ENCODE data around the gene SNX13.

SNX13 gene

DNA sequence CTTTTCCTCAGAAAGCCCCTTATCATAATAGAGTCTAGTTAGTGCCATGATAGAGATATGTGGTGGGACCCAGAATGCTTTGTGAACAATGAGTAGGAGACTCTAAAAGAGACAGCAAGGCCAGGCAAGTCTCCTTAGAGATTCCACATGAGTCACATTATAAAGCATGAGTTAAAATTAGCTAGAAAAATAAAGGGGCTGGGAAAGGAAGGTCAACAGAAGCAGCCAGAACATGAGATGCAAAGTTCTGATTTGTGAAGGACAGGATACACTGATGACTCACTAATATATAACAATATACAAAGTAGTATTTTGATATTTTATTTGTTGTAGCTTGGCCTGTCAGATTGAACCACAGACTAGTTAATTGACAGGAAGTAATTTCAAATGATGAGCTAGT is 25.3 kb upstream of the SNX13 start:
- H2AFZ ChIP-seq (ENCODE audit: low read length) = no peak overlapping the region
- H3K9ac ChIP-seq (ENCODE audit: low read length) = no peak overlapping the region
- H3K79me2 ChIP-seq (ENCODE audit: insufficient read depth, low read length) = no peaks in the 10 kb centered on the region
- no peak overlapping the region for H3K4me3 ChIP-seq (ENCODE audit: low read depth, low read length, poor library complexity, severe bottlenecking)
- H3F3A ChIP-seq (ENCODE audit: insufficient read depth, low read length) = no peaks in the 10 kb centered on the region
- H3K36me3 ChIP-seq (ENCODE audit: insufficient read depth, low read length) = no peaks in the 10 kb centered on the region
- H3K27me3 ChIP-seq (ENCODE audit: insufficient read depth, low read length) = no peaks in the 10 kb centered on the region
- no peak overlapping the region for H3K27ac ChIP-seq (ENCODE audit: low read depth, low read length, poor library complexity, severe bottlenecking)
- H3K9me2 ChIP-seq (ENCODE audit: low read depth, low read length) = no peaks in the 10 kb centered on the region
- H4K20me1 ChIP-seq (ENCODE audit: insufficient read depth, low read length) = no peaks in the 10 kb centered on the region
- TF ChIP-seq EZH2 (IDR thresholded peaks at IDR 0.05; ENCODE audit: borderline replicate concordance, low read length) (no peak), CTCF (IDR thresholded peaks at IDR 0.05; ENCODE audit: low read length) (no peak)
- H3K4me1 ChIP-seq (ENCODE audit: insufficient read depth, low read length, severe bottlenecking) = no peaks in the 10 kb centered on the region
- no peak overlapping the region for H3K4me2 ChIP-seq (ENCODE audit: low read length)
- H3K9me3 ChIP-seq (ENCODE audit: low read length) = no peaks in the 10 kb centered on the region

- no peaks in the 10 kb centered on the region for H4K20me1 ChIP-seq (ENCODE audit: insufficient read depth, low read length)
- no peaks in the 10 kb centered on the region for H3F3A ChIP-seq (ENCODE audit: insufficient read depth, low read length)
- H3K79me2 ChIP-seq (ENCODE audit: insufficient read depth, low read length) = no peaks in the 10 kb centered on the region
- H3K27ac ChIP-seq (ENCODE audit: low read depth, low read length, poor library complexity, severe bottlenecking) = no peak overlapping the region
- no peaks in the 10 kb centered on the region for H3K36me3 ChIP-seq (ENCODE audit: insufficient read depth, low read length)
- no peaks in the 10 kb centered on the region for H3K27me3 ChIP-seq (ENCODE audit: insufficient read depth, low read length)
- H3K9ac ChIP-seq (ENCODE audit: low read length) = no peak overlapping the region
- no peaks in the 10 kb centered on the region for H3K4me1 ChIP-seq (ENCODE audit: insufficient read depth, low read length, severe bottlenecking)
- TF ChIP-seq EZH2 (IDR thresholded peaks at IDR 0.05; ENCODE audit: borderline replicate concordance, low read length) (no peak), CTCF (IDR thresholded peaks at IDR 0.05; ENCODE audit: low read length) (no peak)
- H2AFZ ChIP-seq (ENCODE audit: low read length) = no peak overlapping the region
- H3K9me2 ChIP-seq (ENCODE audit: low read depth, low read length) = no peaks in the 10 kb centered on the region
- H3K4me3 ChIP-seq (ENCODE audit: low read depth, low read length, poor library complexity, severe bottlenecking) = no peak overlapping the region
- no peaks in the 10 kb centered on the region for H3K9me3 ChIP-seq (ENCODE audit: low read length)
- no peak overlapping the region for H3K4me2 ChIP-seq (ENCODE audit: low read length)
Measured at GRCh38 chr7:17963281-17963680, 23.0 kb upstream of the SNX13 start.

DNA sequence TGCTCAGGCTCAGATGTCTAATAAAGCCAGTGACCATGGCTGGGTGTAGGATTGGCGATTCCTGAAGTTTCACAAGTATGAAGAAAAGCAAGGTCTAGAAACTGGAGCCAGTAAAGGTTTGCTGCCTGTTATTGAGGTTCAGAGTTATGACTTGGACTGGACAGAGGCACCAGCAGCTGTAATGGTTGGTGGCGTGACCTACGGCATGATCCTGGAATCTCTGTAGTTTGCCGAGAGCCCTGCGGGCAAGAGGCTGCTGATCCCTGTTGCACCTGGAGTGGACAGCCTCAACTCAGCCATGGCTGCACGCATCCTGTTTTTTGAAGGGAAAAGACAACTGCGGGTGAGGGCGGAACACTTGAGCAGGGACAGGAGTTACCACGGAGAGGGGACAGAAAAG is 22.4 kb upstream of the SNX13 start:
- Histone ChIP-seq H2AFZ (ENCODE audit: low read length) (no peak overlapping the region), H3K4me2 (ENCODE audit: low read length) (no peak overlapping the region), H3K27me3 (ENCODE audit: insufficient read depth, low read length) (no peaks in the 10 kb centered on the region), H4K20me1 (ENCODE audit: insufficient read depth, low read length) (no peaks in the 10 kb centered on the region), H3K9ac (ENCODE audit: low read length) (no peak overlapping the region), H3K9me2 (ENCODE audit: low read depth, low read length) (no peaks in the 10 kb centered on the region), H3K4me1 (ENCODE audit: insufficient read depth, low read length, severe bottlenecking) (no peaks in the 10 kb centered on the region), H3K4me3 (ENCODE audit: low read depth, low read length, poor library complexity, severe bottlenecking) (no peak overlapping the region), H3K79me2 (ENCODE audit: insufficient read depth, low read length) (no peaks in the 10 kb centered on the region), H3F3A (ENCODE audit: insufficient read depth, low read length) (no peaks in the 10 kb centered on the region), H3K9me3 (ENCODE audit: low read length) (no peaks in the 10 kb centered on the region), H3K27ac (ENCODE audit: low read depth, low read length, poor library complexity, severe bottlenecking) (no peak overlapping the region), H3K36me3 (ENCODE audit: insufficient read depth, low read length) (no peaks in the 10 kb centered on the region)
- TF ChIP-seq CTCF (IDR thresholded peaks at IDR 0.05; ENCODE audit: low read length) = no peak
- TF ChIP-seq EZH2 (IDR thresholded peaks at IDR 0.05; ENCODE audit: borderline replicate concordance, low read length) = no peak

Measured in OCI-LY1 (cell line).